HG03575 (cell line): ENCODE data around the gene SLC6A20.

Experiments
- ATAC-seq: cut with Tn5 transposase; IDR thresholded peaks from one replicate; pipeline ENCODE4 v1.9.1; 2021; ENCODE audit not compliant: unreplicated experiment, insufficient number of reproducible peaks, low FRiP score; ENCODE audit errors: extremely low read depth

SLC6A20 gene

DNA sequence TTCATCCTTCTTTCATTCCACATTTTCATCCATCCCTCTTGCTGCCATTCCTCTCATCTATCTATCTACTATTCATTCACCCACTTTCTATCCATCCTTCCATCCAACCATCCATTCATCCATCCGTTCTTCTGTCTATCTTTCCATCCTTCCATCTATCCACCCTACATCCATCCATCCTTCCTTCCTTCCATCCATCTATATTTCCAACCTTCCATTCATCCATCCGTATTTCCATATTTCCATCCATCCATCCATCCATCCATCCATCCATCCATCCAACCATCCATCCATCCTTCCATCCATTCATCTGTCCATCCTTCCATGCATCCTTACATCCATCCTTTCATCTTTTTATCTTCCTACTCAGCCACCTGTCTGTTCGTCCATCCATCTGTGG is 14.0 kb downstream of the SLC6A20 start:
- no peak for ATAC-seq

DNA sequence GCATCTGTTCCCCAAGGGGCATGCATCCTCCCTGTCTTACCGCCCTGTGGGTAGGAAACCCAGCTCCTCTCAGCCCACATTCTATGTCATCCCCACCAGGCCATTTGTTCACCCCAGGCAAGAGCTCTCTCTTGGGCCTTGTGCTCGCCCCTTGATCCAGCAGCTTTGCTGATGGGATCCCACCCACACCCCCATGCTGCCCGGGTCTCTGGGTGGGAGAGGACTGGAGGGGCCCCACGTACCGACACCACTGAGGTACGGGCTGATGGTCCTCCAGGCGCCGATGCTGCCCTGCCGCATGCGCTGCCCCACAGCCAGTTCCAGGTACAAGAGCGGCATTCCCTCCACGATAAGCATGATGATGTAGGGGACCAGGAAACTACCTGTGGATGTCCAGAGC is 14.5 kb downstream of the SLC6A20 start:
- no peak for ATAC-seq

DNA sequence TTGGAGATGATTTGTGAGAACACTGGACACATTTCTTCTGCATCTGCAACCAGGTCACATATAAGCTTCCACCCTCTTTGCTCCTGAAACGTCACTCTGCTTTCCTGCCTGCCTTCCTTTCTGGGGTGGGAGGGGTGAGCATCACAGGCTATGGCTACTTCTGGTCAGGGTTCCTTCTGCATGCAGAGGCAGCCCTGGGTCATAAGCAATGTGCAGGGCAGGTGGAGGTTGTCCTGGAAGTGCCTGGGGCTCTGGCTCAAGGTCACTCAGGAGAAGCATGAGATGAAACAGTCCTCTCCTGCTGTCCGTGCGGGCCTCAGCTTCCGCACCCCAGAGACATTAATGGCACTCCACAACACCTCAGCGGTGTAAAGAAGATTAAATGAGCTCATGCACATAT is 15.1 kb downstream of the SLC6A20 start:
- ATAC-seq, result no peak

DNA sequence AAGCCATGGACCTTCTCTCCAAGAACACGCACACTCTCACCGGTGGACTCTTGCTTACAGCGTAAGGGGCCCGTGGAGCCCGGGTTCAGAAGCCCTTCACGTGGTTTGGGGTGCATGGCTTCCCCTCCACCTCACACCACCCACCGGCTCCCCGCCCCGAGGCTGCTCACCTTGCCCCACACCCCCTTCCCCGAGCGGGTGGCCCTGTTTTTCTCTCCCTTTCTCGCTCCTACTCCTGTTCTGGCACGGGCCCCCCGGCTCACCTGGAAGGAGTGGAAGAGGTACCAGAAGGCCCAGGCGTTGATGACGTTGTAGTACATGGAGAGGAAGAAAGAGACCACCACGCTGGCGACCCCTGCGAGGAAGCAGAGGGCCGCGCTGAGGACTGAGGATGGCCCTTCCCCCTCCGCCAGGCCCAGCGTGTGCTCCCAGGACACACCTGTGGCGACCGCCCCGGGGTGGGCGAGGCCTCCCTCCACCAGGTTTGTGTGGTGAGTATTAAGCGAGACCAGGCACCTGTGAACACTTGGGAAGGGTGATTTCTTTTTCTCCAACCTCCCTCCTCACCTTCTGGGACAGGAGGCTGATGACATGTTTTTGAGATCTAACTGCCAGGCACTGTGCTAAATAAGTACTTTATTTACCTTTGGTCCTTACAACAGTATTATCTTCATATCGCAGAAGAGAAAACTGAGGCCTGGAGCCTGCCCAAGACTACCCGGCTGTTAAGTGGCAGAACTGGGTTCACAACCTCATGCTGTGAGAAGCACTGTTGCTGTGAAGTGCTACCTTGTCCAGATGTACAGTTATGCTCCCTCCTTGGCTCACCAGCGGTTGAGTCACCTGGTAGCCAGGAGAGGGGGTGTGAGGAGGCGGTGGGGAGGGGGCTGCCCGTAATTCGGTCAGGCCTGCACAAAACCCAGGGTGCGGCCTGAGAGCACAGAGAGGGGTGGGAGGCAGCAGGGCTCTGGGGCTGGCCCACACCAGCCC is 16.3 kb downstream of the SLC6A20 start:
- no peak for ATAC-seq

DNA sequence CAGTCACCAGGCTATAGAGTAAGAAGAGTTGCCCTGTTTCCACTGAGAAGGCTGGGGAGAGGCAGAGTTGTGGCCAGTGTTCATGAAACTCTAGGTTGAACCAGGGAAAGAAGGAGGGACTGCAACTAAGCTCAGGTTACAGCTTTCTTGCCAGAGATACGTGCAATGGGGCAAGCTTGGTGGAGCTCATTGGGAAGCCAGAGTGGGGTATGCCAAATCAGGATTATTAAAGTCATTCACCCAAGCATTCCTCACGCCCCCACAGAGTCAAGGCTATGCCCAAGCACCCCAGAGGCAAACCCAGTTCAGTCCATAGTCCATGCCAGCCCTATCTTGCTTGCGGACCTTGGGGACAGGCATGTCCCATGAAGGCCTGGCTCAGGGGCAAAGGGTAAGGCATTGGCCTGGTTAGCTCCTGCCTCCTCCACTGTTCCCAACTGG is 17.6 kb downstream of the SLC6A20 start:
- ATAC-seq, result no peak

DNA sequence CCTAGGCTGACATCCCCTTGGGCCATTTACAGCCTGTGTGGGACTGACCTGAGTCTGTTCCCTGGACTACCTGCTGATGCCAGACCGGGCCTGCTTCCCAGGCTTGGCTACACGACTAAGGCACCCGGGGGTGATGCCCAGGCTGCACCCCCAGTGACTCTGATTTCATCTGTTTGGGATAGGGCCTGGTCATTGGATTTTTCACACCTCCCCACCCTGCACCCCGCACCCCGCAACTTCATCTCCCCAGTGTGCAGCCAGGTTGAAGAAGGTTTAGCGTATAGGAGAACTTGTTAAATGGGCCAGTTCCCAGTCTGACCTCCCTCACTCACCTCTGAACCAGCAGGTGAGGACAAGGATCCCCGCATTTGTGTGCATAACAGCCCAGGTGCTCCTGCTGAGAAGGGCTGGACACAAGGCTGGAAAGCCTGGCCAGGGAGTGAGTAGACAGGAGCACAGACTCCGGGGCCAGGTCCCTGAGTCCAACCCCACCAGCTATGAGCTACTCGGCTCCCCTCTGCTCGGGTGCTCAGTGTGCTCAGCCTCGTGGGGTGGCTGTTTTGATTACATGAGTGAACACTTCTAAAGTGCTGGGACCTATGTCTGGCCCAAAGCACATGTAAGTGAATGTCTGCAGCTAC is 18.5 kb downstream of the SLC6A20 start:
- no peak for ATAC-seq

DNA sequence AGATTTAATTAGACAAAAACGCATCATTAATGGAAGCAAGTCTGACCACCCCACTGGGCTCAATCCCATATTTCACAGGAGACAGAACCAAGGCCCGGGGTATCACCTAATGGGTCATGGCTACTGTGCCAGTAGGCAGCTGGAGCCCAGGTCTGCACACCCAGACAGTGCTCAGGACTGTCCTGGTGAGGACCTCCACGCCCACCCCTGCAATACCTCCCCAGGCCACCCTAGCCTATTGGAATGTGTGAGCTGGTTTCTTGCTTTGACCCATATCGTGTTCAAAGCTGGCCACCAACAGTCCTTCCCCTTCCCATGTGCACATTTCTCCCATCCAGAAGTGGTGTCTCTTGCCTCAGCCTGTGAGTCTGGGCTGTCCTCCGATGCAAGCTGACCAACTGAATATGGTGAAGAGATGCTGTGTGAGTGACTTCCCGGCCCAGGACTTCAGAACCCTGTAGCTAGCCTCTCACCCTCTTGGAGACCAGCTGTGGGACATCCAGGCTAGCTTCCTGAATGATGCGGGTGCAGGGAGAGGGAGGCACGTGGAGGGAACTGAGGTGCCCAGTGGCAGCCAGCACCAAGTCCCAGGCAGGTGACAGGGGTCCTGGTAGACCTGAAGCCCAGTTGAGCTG is 19.1 kb downstream of the SLC6A20 start:
- no peak for ATAC-seq

DNA sequence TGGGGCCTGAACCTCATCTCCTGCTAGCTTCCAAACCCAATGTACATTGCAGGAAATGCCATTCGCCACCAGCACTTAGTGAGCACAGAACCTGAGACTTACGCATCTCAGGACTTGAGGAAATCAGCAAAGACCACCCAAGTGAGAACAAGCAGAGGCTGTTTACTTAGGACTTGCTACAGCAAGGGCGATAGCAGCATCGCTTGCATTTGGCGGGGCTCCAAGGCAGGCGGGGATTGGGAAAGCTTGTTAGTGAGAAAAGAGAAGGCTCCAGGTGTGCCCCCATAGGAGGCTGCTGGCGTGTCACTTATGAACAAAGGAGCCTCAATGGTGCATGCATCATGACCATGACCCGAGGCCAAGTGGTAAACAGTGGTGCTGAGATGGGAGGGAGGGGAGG is 19.7 kb downstream of the SLC6A20 start:
- ATAC-seq, result no peak

DNA sequence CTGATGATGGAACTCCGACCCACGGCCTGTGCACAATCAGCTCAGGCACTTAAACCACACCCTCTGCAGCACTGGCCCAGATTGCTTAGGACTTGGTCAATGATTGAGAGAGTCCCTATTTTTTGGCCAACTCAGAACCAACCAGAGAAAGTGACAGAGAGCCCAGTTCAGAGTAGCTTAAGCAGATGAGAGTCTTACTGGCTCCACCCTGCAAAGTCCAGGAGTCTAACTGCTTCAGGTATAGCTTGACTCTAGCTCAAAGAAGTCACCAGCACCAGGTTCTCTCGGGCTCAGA is 20.1 kb downstream of the SLC6A20 start:
- no peak for ATAC-seq

DNA sequence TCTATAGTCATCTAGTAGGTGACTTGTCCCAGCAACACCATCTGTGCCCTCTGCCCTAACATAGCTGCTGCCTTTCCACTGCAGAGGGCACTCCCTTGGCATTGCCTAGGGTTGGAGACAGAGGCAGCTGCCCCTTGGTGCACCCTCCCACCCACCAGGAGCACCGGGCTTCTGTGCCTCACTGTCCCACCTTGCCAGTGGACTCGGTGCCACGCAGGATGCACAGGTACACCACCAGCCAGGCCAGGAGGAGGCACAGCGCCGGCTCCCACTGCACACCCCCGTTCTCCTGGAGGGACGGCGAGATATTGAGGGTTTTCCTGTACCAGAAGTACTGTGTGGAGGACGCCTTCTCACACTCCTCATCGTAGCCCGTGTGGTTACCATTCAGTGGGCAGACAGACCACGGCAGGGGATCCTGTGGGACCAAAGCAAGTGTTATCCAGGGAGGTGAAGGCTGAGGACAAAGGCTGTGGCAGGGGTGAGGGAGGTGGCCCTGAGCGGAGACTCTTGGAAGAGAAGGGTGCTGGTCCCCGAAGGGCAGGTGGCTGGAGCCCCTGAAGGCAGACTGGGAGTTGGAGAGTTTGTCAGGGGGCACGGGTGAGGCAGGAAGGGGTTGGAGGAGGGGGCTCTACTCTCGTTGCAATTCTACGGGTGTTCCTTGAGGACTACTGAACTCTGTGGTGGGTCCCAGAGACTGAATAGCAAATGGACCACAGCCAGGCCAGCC is 20.6 kb downstream of the SLC6A20 start:
- ATAC-seq, result no peak

DNA sequence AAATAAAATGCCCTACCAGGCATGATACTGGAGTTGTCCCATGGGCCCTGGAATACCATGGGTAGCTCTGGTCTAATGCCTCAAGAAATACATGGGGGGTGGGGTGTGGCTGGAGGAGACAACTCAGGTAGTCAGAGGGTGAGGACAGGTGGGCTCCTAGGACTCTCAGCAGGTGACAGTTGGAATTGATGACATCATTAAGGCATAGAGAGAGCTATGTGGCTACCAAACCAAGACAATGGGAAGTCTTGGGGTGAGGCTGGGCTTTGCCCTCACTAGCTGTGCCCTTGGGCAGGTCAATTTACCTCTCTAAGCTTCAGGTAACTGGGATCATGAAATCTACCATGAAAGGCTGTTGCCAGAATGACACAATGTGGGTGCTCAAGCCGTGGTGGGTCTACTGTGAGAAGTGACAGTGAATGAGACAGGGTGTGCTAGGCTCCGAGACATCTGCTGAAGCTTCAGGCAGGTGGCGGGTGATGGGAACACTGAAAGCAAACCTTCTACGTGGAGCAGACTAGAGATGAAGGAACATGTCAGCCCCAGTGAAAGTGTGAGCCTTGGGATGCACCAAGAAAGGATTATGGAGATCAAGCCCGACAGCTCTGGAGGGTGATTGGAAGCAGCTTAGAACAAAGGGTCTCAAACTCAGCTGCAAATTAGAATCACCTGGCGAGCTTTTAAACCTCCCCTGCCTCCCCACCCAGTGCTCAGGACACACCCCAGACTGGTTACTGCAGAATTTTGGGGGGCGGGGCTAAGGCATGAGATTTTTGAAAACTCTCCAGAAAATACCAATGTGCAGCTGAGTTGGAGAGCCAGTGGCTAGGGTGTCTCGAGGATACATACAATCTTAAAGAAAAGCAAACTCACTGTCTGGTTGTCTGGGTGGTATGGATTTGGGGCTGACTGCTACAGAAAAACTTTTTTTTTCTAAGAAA is 21.5 kb downstream of the SLC6A20 start:
- no peak for ATAC-seq

DNA sequence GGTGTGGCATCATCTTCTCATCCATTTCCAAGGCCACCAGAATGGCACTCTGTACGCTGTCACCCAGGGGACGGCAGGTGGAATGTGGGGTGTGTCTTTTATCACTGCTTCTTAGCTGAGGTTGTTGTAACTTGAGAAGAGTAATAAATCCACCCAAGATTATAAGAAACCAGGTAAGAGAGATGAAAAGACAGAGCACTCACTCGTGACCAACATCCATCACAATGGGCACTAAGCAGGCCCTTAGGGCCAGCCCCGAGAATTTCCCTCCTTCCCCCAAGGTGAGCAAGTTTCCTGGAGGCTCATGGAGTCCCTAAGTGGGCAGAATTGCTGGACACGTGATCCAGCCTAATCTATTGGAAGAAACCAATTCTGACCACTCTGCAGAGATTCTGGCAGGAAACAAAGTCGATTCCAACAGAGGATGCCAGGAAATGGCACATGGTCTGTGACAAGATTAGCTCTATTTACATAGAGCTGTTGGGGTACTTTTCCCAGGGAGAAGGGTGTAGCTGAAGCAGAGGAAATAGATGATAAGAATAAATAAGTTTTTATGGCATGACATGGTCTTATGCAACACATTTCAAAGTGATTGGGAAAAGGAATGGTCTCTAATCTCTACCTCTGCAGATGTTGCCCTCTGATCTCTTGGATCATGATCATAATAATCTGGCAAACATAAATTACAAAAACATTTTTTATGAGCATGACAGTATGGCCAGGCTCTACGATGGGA is 22.5 kb downstream of the SLC6A20 start:
- ATAC-seq, result no peak

DNA sequence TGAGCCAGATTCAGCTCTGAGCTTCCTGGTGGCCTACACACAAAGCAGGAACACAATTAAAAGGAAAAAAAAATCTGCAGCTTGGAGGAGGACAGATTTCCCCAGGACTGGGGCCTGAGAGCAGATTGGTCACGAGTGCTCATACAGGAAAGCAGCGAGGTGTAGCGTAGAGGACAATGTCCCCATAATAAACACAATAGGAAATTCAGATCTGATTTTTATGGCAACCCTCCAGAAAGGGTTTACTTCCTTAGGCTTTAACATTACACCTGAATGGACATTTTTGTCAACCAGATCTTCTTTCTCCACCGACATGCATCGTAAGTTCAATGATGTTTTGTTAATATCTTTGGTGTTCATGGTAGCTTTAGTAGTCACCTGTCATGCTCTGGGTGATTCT is 23.3 kb downstream of the SLC6A20 start:
- no peak for ATAC-seq

DNA sequence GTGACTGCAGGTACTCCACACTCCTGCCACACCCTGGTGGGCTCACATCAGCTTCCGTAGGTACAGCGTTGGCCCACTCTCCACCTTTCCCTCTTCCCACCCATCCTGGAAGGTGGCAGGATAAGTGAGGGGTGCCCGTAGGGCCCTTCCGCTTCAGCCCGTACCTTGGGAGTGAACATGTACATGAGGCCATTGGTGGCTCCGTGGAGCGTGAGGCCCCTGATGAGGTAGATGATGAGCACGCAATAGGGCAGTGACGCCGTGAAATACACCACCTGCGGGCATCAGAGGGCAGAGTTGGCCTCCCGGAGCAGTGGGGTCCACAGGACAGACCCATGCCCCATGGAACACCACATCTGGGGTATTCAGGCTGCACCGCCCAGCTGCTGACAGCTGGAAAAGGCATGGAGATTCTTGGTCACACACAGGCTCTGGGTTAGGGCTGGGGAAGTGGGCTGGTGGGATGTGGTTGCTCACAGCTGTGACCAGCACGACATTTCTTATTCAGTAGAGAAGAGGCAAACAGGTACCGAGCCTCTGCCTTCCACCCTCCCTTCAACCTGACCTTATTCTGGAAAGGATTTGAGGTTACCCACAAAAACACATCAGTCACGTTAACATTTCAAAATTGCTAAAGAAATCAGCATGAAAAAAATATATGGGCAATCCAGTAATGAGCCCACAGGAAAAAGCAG is 23.8 kb downstream of the SLC6A20 start:
- ATAC-seq, result no peak

DNA sequence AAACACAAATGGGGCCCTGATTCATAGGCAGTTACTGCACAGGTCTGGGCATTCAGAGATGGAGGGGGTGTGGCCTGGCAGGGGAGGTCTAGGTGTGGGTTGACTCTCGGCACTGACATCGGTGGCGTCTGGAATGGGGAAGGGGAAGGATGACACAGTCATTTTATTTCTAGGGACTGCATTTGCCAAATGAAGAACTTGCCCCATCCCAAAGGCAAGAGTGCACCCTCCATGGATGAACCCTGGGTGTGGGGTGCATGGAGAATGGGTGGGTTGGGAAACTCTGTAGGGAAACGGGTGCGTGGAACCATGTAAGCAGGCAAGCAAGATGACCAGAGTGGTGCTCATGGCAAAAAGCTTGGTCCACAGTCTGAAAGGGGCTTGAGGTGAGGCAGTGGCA is 24.5 kb downstream of the SLC6A20 start:
- no peak for ATAC-seq

DNA sequence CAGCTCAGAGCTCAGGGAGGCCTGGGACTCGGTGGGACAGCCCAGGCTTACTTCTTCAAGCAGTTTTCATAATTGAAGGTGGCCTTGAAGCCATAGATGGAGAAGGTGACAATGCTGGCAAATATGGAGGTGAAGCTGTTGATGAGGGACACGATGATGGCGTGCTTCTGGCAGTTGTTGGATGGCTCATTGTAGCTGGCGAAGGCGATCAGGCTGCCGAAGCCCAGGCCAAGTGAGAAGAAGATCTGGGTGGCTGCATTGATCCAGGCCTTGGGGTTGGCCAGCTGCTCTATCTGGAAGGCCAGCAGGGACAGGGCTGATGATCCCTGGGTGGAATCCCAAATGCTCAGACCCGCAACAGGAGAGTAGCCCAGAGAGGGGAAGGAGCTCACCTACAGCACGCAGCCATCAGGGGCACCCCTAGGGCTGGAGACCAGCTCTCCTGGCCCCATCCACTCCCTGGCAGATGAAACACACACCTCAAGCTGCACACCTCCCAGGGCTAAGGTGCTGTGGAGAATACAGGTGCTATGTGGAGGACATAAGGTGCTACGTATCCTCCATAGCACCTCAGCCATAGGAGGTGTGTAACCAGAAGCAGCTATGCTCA is 25.1 kb downstream of the SLC6A20 start:
- ATAC-seq, result no peak

DNA sequence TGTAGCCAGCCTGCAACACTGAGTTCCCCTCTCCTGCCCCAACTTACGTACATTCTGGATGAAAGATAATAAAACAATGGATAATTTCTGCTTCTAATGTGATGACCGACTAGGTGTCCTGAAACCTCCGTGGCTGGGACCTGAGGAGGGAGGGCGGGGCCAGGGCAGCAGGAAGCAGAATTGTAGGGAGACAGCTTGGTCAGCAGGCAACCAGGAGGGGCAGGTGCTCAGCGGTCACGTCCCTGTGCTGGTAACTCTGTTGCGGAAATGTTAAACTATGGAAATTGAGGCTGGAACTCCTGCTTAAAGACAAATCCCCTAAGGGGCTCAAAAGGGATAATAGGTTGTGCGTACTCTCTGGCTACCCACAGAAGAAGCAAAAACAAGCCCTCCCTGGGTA is 30.4 kb downstream of the SLC6A20 start:
- no peak for ATAC-seq
